ENCODE measurements around the gene TAF4. TPM values are rescaled to one million over a fixed set of nuclear protein-coding genes. Genes with fewer than 3 reads are reported as not detected.
A peak's percentile ranks its signal among the peaks of the same experiment; 100 is the strongest.
"Not testable (repeated sequence)": the region's sequence is repeated elsewhere in the genome, so short reads cannot be mapped to it uniquely, and the experiment has no call there.

TAF4 gene
- total RNA-seq, 2 donors from 2014 or later, result 12.7 to 29.0 TPM

DNA sequence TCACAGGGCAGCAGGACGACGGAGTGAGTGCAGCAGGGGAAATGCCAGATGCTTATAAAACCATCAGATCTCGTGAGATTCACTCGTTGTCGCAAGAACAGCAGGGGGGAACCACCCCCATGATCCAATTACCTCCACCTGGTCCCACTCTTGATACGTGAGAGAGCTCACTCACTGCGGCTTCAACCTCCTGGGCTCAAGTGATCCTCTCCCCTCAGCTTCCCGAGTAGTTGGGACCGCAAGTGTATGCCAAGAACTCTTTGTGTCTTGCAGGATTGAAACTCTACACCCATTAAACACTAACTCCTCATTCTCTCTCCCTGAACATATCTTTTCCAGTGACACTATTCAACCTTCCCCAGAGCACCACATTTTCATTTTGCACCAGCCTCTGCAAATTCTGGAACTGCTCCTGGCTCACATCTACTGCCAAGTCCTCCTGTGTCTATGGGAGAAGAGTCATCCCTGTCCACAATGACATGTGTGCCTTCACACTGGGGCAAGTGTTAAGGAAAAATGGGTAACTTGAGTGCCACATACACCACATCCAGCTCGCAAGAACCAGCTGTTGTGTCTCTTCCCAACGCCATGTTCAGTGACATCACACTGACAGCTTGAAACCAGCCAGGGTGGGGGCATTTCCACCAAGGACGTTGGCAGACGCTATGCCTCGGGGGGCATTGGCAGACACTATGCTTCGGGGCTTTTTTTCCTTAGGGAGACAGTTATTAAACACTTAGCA, 14.7 kb upstream of the TAF4 start:
- WGBS, 2 donors, result 61% methylated on average over 10 to 14 of the region's 15 CpGs
- Histone ChIP-seq H3K4me3 (no peak overlapping the region), H3K9me3 (peaks cover 0 to 12% (median 0%) of the 10 kb centered on the region in 3 donors), H3K27me3 (no peaks in the 10 kb centered on the region), H3K36me3 (replicated peaks in 1 of 2; ENCODE audit: insufficient read depth in 1 of 2, low read depth in 2 of 2) (no peaks in the 10 kb centered on the region), H3K27ac (no peak overlapping the region), H3K4me1 (no peaks in the 10 kb centered on the region)
- no peak for DNase-seq
- no peak for ATAC-seq
- intact Hi-C loops (cut with DNase I), result no loop called here
- TF ChIP-seq, protein P1, sequence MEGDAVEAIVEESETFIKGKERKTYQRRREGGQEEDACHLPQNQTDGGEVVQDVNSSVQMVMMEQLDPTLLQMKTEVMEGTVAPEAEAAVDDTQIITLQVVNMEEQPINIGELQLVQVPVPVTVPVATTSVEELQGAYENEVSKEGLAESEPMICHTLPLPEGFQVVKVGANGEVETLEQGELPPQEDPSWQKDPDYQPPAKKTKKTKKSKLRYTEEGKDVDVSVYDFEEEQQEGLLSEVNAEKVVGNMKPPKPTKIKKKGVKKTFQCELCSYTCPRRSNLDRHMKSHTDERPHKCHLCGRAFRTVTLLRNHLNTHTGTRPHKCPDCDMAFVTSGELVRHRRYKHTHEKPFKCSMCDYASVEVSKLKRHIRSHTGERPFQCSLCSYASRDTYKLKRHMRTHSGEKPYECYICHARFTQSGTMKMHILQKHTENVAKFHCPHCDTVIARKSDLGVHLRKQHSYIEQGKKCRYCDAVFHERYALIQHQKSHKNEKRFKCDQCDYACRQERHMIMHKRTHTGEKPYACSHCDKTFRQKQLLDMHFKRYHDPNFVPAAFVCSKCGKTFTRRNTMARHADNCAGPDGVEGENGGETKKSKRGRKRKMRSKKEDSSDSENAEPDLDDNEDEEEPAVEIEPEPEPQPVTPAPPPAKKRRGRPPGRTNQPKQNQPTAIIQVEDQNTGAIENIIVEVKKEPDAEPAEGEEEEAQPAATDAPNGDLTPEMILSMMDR (IDR thresholded peaks at IDR 0.05), result no peak
- no peak for TF ChIP-seq POLR2A (IDR thresholded peaks at IDR 0.05)

DNA sequence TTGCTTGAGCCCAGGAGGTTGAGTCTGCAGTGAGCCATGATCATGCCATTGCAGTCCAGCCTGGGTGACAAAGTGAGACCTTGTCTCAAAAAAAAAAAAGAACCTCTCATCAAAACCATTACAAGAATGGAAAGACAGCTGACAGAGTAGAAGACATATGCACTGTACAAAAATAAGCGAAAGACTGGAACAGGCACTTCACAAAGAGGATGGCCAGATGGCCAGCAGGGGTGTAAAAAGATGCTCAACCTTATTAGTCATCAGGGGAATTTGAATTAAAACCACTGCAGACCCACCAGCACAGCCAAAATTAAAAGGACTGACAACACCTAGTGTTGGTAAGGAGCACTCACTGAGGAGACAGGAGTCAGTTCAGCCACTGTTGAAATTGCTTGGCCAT, 13.5 kb upstream of the TAF4 start:
- ATAC-seq (no peak), DNase-seq (no peak)
- WGBS, 2 donors, result 100% methylated on average over 1 of the region's 1 CpG
- intact Hi-C loops (cut with DNase I), result no loop called here
- H3K4me3 ChIP-seq, result no peak overlapping the region
- no peaks in the 10 kb centered on the region for H3K4me1 ChIP-seq
- no peaks in the 10 kb centered on the region for H3K36me3 ChIP-seq (replicated peaks in 1 of 2; ENCODE audit: insufficient read depth in 1 of 2, low read depth in 2 of 2)
- peaks cover 0 to 13% (median 0%) of the 10 kb centered on the region in 3 donors for H3K9me3 ChIP-seq
- TF ChIP-seq, protein P1 (IDR thresholded peaks at IDR 0.05), result no peak
- TF ChIP-seq POLR2A (IDR thresholded peaks at IDR 0.05), result no peak
- H3K27me3 ChIP-seq, result no peaks in the 10 kb centered on the region
- H3K27ac ChIP-seq, result no peak overlapping the region

DNA sequence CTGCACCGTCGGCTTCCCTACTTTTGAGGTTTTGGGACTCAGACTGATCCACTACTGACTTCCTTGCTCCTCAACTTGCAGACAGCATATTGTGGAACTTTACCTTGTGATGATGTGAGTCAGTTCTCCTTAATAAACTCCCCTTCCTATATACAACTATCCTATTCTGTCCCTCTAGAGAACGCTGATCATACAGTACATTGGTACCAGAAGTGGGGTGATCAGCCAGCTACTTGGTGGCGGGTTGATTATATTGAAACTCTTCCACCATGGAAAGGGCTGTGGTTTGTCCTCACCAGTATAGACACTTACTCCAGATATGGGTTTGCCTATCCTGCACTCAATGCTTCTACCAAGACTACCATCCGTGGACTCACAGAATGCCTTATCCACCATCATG, 7.6 kb upstream of the TAF4 start:
- Histone ChIP-seq H3K9me3 (peaks cover 0 to 9% (median 0%) of the 10 kb centered on the region in 3 donors), H3K27ac (no peak overlapping the region), H3K36me3 (replicated peaks in 1 of 2; ENCODE audit: insufficient read depth in 1 of 2, low read depth in 2 of 2) (no peaks in the 10 kb centered on the region), H3K4me1 (peaks cover 16% of the 10 kb centered on the region), H3K27me3 (no peaks in the 10 kb centered on the region), H3K4me3 (no peak overlapping the region)
- no peak for ATAC-seq
- DNase-seq, result no peak
- intact Hi-C loops (cut with DNase I), result loop anchor here (5.0 kb wide), 1 partner anchor 44 kb away; no protein-coding TSS in a partner anchor
- 86 to 88% methylated on average over 5 of the region's 5 CpGs for WGBS, 2 donors
- TF ChIP-seq, protein P1 (IDR thresholded peaks at IDR 0.05), result no peak
- no peak for TF ChIP-seq POLR2A (IDR thresholded peaks at IDR 0.05)

DNA sequence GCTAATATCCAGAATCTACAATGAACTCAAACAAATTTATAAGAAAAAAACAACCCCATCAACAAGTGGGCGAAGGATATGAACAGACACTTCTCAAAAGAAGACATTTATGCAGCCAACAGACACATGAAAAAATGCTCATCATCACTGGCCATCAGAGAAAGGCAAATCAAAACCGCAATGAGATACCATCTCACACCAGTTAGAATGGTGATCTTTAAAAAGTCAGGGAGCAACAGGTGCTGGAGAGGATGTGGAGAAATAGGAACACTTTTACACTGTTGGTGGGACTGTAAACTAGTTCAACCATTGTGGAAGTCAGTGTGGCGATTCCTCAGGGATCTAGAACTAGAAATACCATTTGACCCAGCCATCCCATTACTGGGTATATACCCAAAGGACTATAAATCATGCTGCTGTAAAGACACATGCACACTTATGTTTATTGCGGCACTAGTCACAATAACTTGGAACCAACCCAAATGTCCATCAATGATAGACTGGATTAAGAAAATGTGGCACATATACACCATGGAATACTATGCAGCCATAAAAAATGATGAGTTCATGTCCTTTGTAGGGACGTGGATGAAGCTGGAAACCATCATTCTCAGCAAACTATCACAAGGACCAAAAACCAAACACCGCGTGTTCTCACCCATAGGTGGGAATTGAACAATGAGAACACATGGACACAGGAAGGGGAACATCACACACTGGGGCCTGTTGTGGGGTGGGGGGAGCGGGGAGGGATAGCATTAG, 6.2 kb upstream of the TAF4 start:
- not testable (repeated sequence) for H3K4me3 ChIP-seq; H3K9me3 ChIP-seq; H3K27me3 ChIP-seq; H3K27ac ChIP-seq; DNase-seq; H3K36me3 ChIP-seq (replicated peaks in 1 of 2; ENCODE audit: insufficient read depth in 1 of 2, low read depth in 2 of 2); ATAC-seq
- peaks cover 29% of the 10 kb centered on the region for H3K4me1 ChIP-seq
- whole genome bisulfite sequencing, 2 donors, result 67 to 76% methylated on average over 8 of the region's 8 CpGs
- intact Hi-C loops (cut with DNase I), result loop anchor here (5.0 kb wide), 1 partner anchor 45 kb away; no protein-coding TSS in a partner anchor

DNA sequence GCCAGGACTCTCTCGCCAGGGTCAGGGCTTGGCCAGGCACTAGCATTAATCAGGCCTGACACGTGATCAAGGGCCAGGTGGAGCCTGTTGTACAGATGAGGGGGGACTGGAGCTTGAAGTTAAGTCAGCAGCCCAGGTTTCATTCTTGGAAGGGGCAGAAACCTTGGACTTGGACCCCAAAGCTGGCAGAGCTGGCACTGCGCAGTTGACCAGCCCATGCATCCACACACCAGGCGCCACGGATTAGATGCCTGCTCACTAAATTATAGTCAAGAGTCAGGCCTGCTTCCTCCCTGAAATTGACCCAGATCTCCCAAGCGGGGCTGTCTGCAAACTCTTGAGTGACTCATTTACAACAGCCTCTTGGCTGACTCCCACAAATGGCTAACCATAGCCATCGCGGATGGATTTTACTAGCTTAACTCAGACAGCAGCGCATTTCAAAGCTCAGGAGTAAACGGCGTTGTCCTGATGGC, 4.1 kb upstream of the TAF4 start:
- Histone ChIP-seq H3K27ac (peak overlapping the region; percentile 23 to 95 (median 54)), H3K4me1 (peaks cover 33% of the 10 kb centered on the region), H3K27me3 (no peaks in the 10 kb centered on the region), H3K4me3 (no peak overlapping the region), H3K9me3 (no peaks in the 10 kb centered on the region), H3K36me3 (replicated peaks in 1 of 2; ENCODE audit: insufficient read depth in 1 of 2, low read depth in 2 of 2) (no peaks in the 10 kb centered on the region)
- TF ChIP-seq POLR2A (IDR thresholded peaks at IDR 0.05), result no peak
- TF ChIP-seq, protein P1 (IDR thresholded peaks at IDR 0.05), result no peak
- intact Hi-C loops (cut with DNase I), result loop anchor here (5.0 kb wide), 1 partner anchor 48 kb away; no protein-coding TSS in a partner anchor
- DNase-seq, result peak in 3 of 4 donors; percentile 39 to 55 (median 48)
- WGBS, 2 donors, result 54 to 74% methylated on average over 5 to 11 of the region's 11 CpGs
- ATAC-seq, result no peak

Measured in body of pancreas (tissue), 4 donors.